HFFc6 (cell line): ENCODE data around the gene OLFML1. TPM values are rescaled to one million over a fixed set of nuclear protein-coding genes. Genes with fewer than 3 reads are reported as not detected.

Experiments used
- DNase-seq: peaks from one replicate; pipeline ENCODE4 v3.0.0-alpha.2; 2018
- H3K27ac Mint-ChIP-seq: 2 replicates; pipeline ENCODE4 v1.8.0; 2020; ENCODE audit warnings: mild to moderate bottlenecking, mixed read lengths
- H3K27me3 Mint-ChIP-seq: 2 replicates; pipeline ENCODE4 v1.8.0; 2021; ENCODE audit warnings: mild to moderate bottlenecking, moderate library complexity, mixed read lengths; ENCODE audit not compliant: insufficient read depth
- H3K36me3 Mint-ChIP-seq: 2 replicates; pipeline ENCODE4 v1.8.0; 2021; ENCODE audit warnings: low read depth, mixed read lengths
- H3K4me1 Mint-ChIP-seq: 2 replicates; pipeline ENCODE4 v1.8.0; 2020; ENCODE audit warnings: low read depth, mixed read lengths
- H3K4me3 Mint-ChIP-seq: 2 replicates; pipeline ENCODE4 v1.8.0; 2020; ENCODE audit warnings: mild to moderate bottlenecking, moderate library complexity, mixed read lengths
- H3K9me3 Mint-ChIP-seq: 2 replicates; pipeline ENCODE4 v1.8.0; 2020; ENCODE audit warnings: mild to moderate bottlenecking, mixed read lengths
- total RNA-seq, 6 experiments: library from RNA; stranded (reverse); fragmentation: NEBNext Ultra II Directional; extraction: Animal tissue kit (Norgen Biotek cat#: 25700); gene quantifications; 2 replicates in 1 of 6; 3 replicates in 5 of 6; pipeline ENCODE4 v1.2.3, GENCODE V29; 2021
- TF ChIP-seq, protein P1 (sequence below): fragments of 200-600 bp; sonication (generic); IDR thresholded peaks from 2 replicates; pipeline ENCODE4 v1.5.0; 2021; ENCODE audit warnings: antibody characterized with exemption, mild to moderate bottlenecking

Gene OLFML1
- total RNA-seq, 6 experiments from 2014 or later, result 0.20 to 0.43 (median 0.25) TPM; not detected in 3

DNA sequence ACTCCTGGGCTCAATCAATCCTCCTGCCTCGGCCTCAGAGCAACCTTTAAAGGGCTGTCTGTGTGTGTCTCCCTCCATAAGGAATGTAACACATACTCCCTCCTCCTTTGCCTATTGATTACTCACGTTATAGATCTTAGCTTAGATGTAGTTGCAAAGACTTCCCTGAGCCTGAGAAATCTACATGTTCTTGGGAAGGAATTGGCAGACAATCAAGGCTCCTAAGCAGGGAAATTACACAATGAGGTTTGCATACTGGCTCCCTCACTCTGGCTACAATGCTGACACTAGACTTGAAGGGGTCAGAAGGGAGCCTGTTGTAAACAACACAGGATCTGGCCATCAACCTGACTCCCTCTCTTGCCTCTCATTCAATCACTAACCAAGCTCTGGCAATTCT, 5.2 kb upstream of the OLFML1 start:
- no peak for DNase-seq
- no peaks in the 10 kb centered on the region for H3K9me3 Mint-ChIP-seq
- TF ChIP-seq, protein P1, sequence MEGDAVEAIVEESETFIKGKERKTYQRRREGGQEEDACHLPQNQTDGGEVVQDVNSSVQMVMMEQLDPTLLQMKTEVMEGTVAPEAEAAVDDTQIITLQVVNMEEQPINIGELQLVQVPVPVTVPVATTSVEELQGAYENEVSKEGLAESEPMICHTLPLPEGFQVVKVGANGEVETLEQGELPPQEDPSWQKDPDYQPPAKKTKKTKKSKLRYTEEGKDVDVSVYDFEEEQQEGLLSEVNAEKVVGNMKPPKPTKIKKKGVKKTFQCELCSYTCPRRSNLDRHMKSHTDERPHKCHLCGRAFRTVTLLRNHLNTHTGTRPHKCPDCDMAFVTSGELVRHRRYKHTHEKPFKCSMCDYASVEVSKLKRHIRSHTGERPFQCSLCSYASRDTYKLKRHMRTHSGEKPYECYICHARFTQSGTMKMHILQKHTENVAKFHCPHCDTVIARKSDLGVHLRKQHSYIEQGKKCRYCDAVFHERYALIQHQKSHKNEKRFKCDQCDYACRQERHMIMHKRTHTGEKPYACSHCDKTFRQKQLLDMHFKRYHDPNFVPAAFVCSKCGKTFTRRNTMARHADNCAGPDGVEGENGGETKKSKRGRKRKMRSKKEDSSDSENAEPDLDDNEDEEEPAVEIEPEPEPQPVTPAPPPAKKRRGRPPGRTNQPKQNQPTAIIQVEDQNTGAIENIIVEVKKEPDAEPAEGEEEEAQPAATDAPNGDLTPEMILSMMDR, result no peak
- H3K4me1 Mint-ChIP-seq, result no peaks in the 10 kb centered on the region
- no peaks in the 10 kb centered on the region for H3K27me3 Mint-ChIP-seq
- no peak overlapping the region for H3K4me3 Mint-ChIP-seq
- H3K36me3 Mint-ChIP-seq, result no peaks in the 10 kb centered on the region
- no peak overlapping the region for H3K27ac Mint-ChIP-seq

DNA sequence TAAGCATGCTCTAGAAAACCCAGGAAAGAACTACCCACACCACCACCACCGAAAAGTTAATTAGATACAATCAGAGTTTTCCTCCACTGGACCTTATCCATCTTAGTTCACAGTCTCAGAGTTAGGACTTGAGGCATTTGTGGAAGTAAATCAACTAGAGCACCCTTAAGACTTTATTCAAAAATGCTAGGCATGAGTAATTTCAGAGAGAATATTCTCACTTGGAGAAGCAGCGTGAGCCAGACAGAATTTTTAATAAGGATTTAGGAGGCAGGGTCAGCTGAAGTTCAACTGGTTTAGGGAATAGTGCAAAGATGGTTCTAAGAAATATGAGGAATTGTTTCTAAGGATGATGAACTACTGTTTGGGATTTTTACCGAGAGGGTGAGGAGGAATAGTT, 1.2 kb upstream of the OLFML1 start:
- no peak overlapping the region for H3K27ac Mint-ChIP-seq
- H3K36me3 Mint-ChIP-seq, result no peaks in the 10 kb centered on the region
- no peak overlapping the region for H3K4me3 Mint-ChIP-seq
- H3K4me1 Mint-ChIP-seq, result peaks cover 2% of the 10 kb centered on the region
- H3K9me3 Mint-ChIP-seq, result no peaks in the 10 kb centered on the region
- H3K27me3 Mint-ChIP-seq, result peaks cover 4% of the 10 kb centered on the region; the same call in 1 of the 2 replicates
- no peak for DNase-seq
- TF ChIP-seq, protein P1, result no peak

DNA sequence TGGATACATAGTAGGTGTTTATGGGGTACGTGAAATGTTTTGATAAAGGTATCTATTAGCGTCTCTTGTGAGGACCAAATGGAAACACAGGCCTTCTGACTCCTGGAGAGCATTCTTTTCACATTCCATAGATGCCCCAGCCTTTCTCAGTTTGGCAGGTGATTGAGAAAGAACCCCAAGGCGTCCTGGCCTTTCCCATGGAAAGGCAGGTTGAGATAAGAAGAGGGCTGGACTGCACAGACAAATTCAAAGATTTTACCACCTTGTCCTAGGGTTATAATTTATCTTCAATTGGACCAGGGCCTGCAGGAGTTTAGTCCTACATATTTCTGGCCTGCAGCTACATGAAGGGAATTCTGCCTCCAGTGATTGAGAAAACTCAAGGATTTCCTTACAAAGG, 661 bp upstream of the OLFML1 start:
- DNase-seq, result no peak
- Mint-ChIP-seq H3K27me3 (peaks cover 4% of the 10 kb centered on the region; the same call in 1 of the 2 replicates), H3K27ac (no peak overlapping the region), H3K36me3 (no peaks in the 10 kb centered on the region), H3K9me3 (no peaks in the 10 kb centered on the region), H3K4me3 (no peak overlapping the region), H3K4me1 (peaks cover 7% of the 10 kb centered on the region)
- TF ChIP-seq, protein P1, result no peak

DNA sequence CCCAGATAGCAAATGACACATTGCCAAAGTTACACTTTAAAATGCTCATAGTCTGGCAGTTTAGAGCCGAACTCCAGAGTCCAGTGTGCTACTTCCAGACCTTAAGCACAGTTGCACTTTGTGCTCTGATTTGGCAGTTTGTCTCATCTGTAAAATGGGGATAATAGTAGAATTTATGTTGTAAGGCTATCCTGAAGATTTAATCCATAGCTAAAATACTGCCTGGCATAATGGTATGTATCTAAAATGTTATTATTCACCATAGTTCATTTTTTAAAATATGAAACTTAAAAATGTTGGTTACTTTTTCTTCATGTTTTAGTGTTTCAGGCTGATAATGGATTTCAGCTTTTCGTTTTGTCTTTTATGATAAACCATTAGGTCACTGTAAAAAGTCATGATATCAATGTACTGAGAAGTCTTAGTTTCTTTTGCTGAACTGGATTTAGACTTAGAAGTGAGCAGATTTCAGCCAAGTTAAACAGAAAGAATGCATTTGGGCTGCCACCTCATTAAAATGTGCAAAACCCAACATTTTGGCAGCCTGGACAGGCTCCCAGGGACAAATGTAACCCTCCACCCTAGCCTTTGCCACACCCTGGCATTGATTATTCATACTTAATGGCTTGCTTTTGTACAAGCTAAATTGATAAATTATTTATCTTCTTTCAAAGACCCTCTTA, 933 bp downstream of the OLFML1 start:
- no peak for DNase-seq
- H3K27ac Mint-ChIP-seq, result no peak overlapping the region
- TF ChIP-seq, protein P1, result no peak
- no peak overlapping the region for H3K4me3 Mint-ChIP-seq
- H3K4me1 Mint-ChIP-seq, result peaks cover 19% of the 10 kb centered on the region
- H3K36me3 Mint-ChIP-seq, result no peaks in the 10 kb centered on the region
- H3K27me3 Mint-ChIP-seq, result peaks cover 4% of the 10 kb centered on the region; the same call in 1 of the 2 replicates
- H3K9me3 Mint-ChIP-seq, result no peaks in the 10 kb centered on the region

DNA sequence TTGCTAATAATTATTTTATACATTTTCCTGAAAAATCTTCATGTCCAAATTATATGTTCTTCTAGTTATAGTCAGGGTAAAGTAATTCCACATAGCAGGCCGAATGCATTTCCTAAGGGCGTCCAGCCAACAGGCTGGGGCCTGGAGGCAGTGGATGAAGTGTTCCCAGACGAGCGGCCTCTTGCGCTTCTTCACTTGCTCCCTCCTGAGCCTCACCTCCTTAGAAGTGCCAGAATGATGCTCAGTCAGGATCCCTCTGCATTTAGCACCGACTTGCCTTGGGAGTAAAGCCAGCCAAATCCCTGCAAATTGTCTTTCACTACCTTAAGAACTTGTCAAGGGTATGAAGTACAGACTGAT, 1.5 kb downstream of the OLFML1 start:
- no peaks in the 10 kb centered on the region for H3K9me3 Mint-ChIP-seq
- TF ChIP-seq, protein P1, result no peak
- H3K27me3 Mint-ChIP-seq, result peaks cover 4% of the 10 kb centered on the region; the same call in 1 of the 2 replicates
- no peak overlapping the region for H3K27ac Mint-ChIP-seq
- DNase-seq, result no peak
- H3K36me3 Mint-ChIP-seq, result no peaks in the 10 kb centered on the region
- H3K4me1 Mint-ChIP-seq, result peaks cover 19% of the 10 kb centered on the region
- H3K4me3 Mint-ChIP-seq, result no peak overlapping the region
